OCI-LY3 (cell line): ENCODE results near the gene NDUFA8.

Experiments
- H2AFZ ChIP-seq: fragments of 200-600, 300-600 bp; shearing (Covaris generic); 2 replicates; pipeline ENCODE4 v1.6.0; 2014; ENCODE audit warnings: antibody characterized with exemption, low read depth, low read length
- H3K27ac ChIP-seq: fragments of 200-600, 300-600 bp; sonication (generic); 2 replicates; pipeline ENCODE4 v1.5.1; 2014; ENCODE audit warnings: mild to moderate bottlenecking, low read length, moderate library complexity, mixed read lengths
- H3K27me3 ChIP-seq: fragments of 200-600, 300-600 bp; sonication (generic); 2 replicates; pipeline ENCODE4 v1.6.1; 2014; ENCODE audit warnings: low read depth, low read length, mixed read lengths
- H3K36me3 ChIP-seq: fragments of 200-600, 300-600 bp; sonication (generic); replicated peaks from 2 replicates; pipeline ENCODE3; 2014; ENCODE audit warnings: low read depth, low read length, mixed read lengths
- H3K4me1 ChIP-seq: fragments of 300-600, 200-600 bp; sonication (generic); 2 replicates; pipeline ENCODE4 v1.6.1; 2014; ENCODE audit warnings: low read length, mixed read lengths
- H3K4me2 ChIP-seq: fragments of 200-600, 300-600 bp; sonication (generic); 2 replicates; pipeline ENCODE4 v1.6.1; 2014; ENCODE audit warnings: low read length, mixed read lengths
- H3K4me3 ChIP-seq: fragments of 300-600, 200-600 bp; sonication (generic); 2 replicates; pipeline ENCODE4 v1.5.1; 2014; ENCODE audit warnings: antibody characterized with exemption, mild to moderate bottlenecking, low read length, moderate library complexity
- H3K79me2 ChIP-seq: fragments of 300-600, 200-600 bp; shearing (Covaris generic); 2 replicates; pipeline ENCODE4 v1.6.1; 2014; ENCODE audit warnings: mild to moderate bottlenecking, low read length, mixed read lengths
- H3K9ac ChIP-seq: fragments of 300-600, 200-600 bp; shearing (Covaris generic); 2 replicates; pipeline ENCODE4 v1.6.0; 2014; ENCODE audit warnings: mild to moderate bottlenecking, low read length, moderate library complexity
- H3K9me3 ChIP-seq: fragments of 200-600, 300-600 bp; shearing (Covaris generic); 2 replicates; pipeline ENCODE4 v1.6.1; 2014; ENCODE audit warnings: low read length, mixed read lengths; ENCODE audit not compliant: insufficient read depth
- H4K20me1 ChIP-seq: fragments of 200-600, 300-600 bp; sonication (generic); 2 replicates; pipeline ENCODE4 v1.6.1; 2016; ENCODE audit warnings: low read length, mixed read lengths; ENCODE audit not compliant: insufficient read depth
- CTCF ChIP-seq: fragments of 200-600, 300-600 bp; sonication (generic); IDR thresholded peaks from 2 replicates; pipeline ENCODE4 v1.5.1; 2014; ENCODE audit warnings: antibody characterized with exemption, low read length, low read depth
- EZH2phosphoT487 ChIP-seq: fragments of 200-600 bp; shearing (Covaris generic); IDR thresholded peaks from 2 replicates; pipeline ENCODE4 v1.6.1; 2018; ENCODE audit warnings: antibody characterized with exemption, mixed run types, low read depth

The NDUFA8 gene

GRCh38 chr9:122159026-122159924 is at the start of gene NDUFA8, which contains the start of gene MORN5:
Gene NDUFA8 (minus strand): TSS chr9:122159779. CDS start chr9:122159677, 102 bp downstream.
Gene MORN5 (plus strand): TSS chr9:122159908. CDS start chr9:122159973, 65 bp downstream.
- Histone ChIP-seq H2AFZ (peak within 1 kb of the TSS; percentile 96), H3K4me2 (peak within 1 kb of the TSS; percentile 86), H3K36me3 (no peaks in the 10 kb centered on the region), H4K20me1 (no peaks in the 10 kb centered on the region), H3K27ac (peak within 1 kb of the TSS; percentile 25), H3K4me3 (peak within 1 kb of the TSS; percentile 94), H3K9ac (peak within 1 kb of the TSS; percentile 87), H3K79me2 (peaks cover 42% of the 10 kb centered on the region), H3K27me3 (0 out of 2 replicates have a peak, but pooled peaks cover 3% of the 10 kb centered on the region), H3K9me3 (peaks cover 6% of the 10 kb centered on the region), H3K4me1 (peaks cover 7% of the 10 kb centered on the region; the same call in 1 of the 2 replicates)
- no peak for TF ChIP-seq CTCF
- no peak for TF ChIP-seq EZH2phosphoT487

- H3K27ac ChIP-seq: no peak overlapping the region
Measured at GRCh38 chr9:122207096-122207495, 47.5 kb upstream of the NDUFA8 start.

GRCh38 chr9:122206118-122207046 is 46.8 kb upstream of the NDUFA8 start:
- no peak overlapping the region for H3K27ac ChIP-seq
- no peak overlapping the region for H3K9ac ChIP-seq
- H2AFZ ChIP-seq: no peak overlapping the region
- H3K4me2 ChIP-seq: no peak overlapping the region
- no peaks in the 10 kb centered on the region for H3K36me3 ChIP-seq
- no peak overlapping the region for H3K4me3 ChIP-seq
- H3K79me2 ChIP-seq: no peaks in the 10 kb centered on the region
- no peaks in the 10 kb centered on the region for H3K9me3 ChIP-seq
- H3K27me3 ChIP-seq: peaks cover 16% of the 10 kb centered on the region; the same call in 1 of the 2 replicates
- TF ChIP-seq CTCF (no peak), EZH2phosphoT487 (no peak)
- H4K20me1 ChIP-seq: no peaks in the 10 kb centered on the region
- H3K4me1 ChIP-seq: no peaks in the 10 kb centered on the region

More at GRCh38 chr9:122207096-122207495, 47.5 kb upstream of the NDUFA8 start:
- Histone ChIP-seq H3K27me3 (peaks cover 23% of the 10 kb centered on the region), H3K4me2 (no peak overlapping the region), H3K4me1 (no peaks in the 10 kb centered on the region), H3K9me3 (no peaks in the 10 kb centered on the region), H3K9ac (no peak overlapping the region), H3K4me3 (no peak overlapping the region), H3K79me2 (no peaks in the 10 kb centered on the region), H3K36me3 (no peaks in the 10 kb centered on the region), H4K20me1 (no peaks in the 10 kb centered on the region), H2AFZ (no peak overlapping the region)
- no peak for TF ChIP-seq CTCF
- no peak for TF ChIP-seq EZH2phosphoT487
